Gastrocnemius medialis (tissue), 4 donors: ENCODE measurements around the gene ZNF578.

Experiments
- CTCF ChIP-seq, 5 experiments: fragments of 450-650 bp in 3 of 5; fragments of 200-600 bp in 2 of 5; sonication (generic) in 2 of 5; IDR thresholded peaks in 4 of 5; conservative IDR thresholded peaks in 1 of 5; 1 replicate in 4 of 5; 2 replicates in 1 of 5; pipeline ENCODE4 v1.5.1; 2016 to 2019; ENCODE audit warnings: antibody characterized with exemption in 5 of 5, mild to moderate bottlenecking in 3 of 5, moderate library complexity in 3 of 5
- POLR2A ChIP-seq, 2 donors: fragments of 450-650 bp; IDR thresholded peaks; one replicate each; pipeline ENCODE4 v1.6.1; 2017; ENCODE audit warnings: antibody characterized with exemption in 2 of 2, mild to moderate bottlenecking in 2 of 2, moderate library complexity in 2 of 2

DNA sequence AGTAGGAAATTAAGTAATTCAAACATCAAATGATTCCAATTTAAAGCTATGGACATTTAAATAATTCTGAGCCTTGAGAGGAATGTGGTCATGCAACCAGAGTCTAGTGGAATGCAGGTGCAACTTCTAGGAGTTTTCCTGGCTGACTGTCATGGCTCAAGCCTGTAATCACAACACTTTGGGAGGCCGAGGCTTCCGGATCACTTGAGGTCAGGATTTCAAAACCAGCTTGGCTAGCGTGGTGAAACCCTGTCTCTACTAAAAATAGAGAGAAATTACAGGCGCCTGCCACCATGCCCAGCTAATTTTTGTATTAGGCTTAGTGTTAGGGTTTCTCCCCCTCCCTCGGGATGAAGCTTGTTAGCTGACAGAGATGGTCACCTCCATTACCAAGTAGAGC, 80.5 kb downstream of the ZNF578 start:
- TF ChIP-seq CTCF (IDR thresholded peaks at IDR 0.05 in 4 of 5, conservative IDR thresholded peaks at IDR 0.05 in 1 of 5) (no peak), POLR2A (IDR thresholded peaks at IDR 0.05) (no peak)
